ENCODE data around the gene CCDC177.
A peak's percentile ranks its signal among the peaks of the same experiment; 100 is the strongest.

Gene CCDC177

DNA sequence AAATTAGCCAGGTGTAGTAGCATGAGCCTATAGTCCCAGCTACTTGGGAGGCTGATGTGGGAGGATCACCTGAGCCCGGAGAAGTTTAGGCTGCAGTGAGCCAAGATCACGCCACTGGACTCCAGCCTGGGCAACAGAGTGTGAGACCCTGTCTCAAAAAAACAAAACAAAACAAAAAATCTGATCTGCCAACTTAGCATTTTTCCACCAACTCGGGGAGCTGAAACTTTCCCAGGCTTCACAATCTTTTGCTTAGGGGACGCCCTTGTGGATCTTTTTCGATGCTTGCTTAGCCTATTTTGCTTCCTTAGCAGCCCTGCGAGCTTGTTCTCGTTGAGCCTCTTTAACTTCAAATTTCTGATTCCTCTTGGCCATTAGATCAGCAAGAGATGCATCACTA lies 13.8 kb downstream of the CCDC177 start:
- no peak for DNase-seq

DNA sequence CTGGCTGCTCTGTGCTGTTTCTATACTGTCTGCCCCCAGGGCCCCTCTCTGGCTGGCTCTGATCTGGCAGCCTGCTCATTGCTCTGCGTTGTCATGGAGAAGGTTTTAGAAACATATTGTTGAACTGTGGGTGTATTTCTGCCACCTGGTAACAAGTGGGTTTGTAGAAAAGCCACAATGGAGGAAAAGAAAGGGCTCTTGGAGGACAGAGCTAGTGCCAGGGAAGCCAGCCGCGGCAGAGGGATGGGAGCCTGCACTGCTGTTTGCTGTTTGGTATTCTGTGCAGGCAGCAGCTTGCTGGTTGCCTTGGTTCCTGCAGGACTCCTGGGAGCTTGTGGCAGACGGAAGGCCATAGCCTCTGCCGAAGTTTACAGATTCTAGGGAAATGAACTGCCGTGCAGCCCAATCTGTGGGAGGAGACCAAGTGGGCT lies 15.1 kb downstream of the CCDC177 start:
- no peak for DNase-seq

DNA sequence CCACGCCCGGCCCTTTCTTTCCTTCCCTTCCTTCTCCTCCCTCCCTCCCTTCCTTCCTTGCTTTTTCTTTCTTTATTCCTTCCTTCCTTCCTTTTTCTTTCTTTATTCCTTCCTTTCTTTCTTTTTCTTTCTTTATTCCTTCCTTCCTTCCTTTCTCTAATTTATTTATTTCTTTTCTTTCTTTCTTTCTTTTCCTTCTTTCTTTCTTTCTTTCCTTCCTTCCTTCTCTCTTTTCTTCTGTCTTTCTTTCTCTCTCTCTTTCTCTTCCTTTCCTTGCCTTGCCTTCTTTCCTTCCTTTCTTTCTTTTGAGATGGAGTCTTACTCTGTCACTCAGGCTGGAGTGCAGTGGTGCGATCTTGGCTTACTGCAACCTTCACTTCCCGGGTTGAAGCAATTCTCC lies 15.9 kb downstream of the CCDC177 start:
- DNase-seq, result no peak

DNA sequence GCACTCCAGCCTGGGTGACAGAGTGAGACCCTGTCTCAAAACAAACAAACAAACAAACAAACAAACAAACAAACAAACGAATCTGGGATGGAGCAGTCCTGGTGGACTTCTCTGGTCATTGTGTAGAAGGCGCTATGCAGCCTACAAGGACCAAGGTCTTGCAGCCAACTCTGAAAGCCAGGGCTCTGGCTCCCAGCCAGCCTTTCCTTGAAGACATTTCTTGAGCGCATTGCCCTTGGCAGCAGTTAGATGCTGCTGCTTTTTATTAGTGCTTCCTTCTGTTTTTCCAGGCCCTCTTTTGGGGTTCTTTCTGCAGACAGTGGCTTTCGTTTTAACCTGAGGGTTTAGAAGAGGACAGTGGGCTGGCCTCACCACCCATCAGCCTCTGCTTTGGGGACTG lies 20.2 kb downstream of the CCDC177 start:
- no peak for DNase-seq

DNA sequence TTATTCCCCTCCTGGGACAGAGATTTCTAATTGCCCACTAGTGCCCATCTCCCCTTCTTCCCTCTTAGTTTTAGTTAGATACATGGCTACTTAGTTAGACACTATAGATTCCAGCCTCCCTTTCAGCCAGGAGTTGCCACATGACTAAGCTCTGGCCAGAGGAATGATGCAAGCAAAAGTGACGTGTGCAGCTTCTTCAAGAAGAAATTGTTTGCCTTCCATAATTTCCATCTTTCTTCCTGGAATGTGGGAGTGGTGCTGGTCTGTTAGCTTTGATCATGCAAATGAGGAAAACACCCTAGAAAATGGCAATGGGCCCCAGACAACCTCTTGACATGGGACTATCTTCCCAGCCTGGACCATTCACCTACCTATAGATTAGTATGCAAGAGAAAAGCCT lies 21.4 kb downstream of the CCDC177 start:
- no peak for DNase-seq

DNA sequence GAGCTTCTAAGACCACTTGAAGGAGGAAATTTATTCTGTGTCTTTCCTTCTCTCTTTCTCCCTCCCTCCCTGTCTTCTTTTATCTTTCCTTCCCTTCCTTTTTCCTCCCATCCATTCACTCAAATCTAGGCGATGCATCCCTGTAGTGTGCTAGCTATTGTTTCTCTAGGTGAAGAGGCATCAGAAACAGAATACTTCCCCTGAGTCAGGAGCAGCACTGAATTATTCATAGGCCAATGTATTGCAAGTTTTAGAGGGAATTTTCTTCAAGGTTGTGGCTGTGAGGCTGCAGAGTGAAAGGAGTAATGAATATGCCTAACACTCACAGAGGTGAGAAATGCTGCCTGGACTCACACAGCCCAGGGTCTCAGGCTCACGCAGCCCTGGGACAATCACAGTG lies 23.2 kb downstream of the CCDC177 start:
- no peak for DNase-seq

DNA sequence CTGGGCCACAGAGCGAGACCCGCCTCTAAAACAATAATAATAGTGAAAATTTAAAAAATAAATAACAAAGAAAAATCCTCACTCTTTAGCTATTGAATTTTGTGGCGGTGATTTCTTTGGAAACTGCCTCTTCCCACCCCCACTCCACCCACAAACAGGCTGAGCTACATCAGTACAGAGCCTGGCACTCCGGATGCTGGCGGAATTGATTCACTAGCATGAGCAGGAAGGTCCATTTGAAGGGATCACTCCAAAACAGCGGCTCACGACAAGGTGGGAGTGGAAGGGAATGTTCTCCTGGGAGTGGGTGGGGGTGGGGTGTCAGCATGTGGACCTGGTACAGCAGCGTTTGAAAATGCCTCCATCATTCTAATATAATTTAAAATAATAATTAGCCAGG lies 26.1 kb downstream of the CCDC177 start:
- DNase-seq, result no peak

DNA sequence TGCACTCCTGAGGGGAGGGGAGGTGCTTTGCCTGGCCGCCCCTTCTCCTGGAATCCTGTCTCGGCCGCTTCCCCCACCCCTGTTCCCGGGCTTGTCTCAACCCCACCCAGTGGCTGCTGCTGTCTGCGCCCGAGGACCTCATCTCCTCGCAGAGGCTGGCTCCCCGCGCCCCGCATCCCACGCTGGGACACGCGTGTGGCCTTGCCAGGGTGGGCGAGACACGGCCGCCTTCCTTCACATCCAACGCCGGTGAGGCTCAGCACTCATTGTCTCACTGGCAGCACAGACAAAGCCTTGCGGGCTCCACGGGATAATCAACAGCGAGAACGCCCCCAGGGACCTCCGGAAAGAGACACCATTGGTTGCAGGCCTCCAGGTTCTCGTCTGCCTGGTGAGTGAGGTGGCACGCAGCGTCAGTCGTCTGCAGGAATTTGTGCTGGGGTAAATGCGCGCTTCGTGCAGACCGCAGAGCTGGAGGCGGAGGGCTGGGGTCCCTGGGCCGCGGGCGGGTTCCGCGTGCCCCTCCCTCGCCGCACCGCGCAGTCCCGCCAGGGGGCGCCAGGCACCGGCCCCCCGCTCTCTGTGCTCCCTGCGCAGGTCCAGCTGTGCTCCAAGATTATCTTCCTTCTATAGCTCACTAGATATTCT lies 26.8 kb downstream of the CCDC177 start:
- no peak for DNase-seq

DNA sequence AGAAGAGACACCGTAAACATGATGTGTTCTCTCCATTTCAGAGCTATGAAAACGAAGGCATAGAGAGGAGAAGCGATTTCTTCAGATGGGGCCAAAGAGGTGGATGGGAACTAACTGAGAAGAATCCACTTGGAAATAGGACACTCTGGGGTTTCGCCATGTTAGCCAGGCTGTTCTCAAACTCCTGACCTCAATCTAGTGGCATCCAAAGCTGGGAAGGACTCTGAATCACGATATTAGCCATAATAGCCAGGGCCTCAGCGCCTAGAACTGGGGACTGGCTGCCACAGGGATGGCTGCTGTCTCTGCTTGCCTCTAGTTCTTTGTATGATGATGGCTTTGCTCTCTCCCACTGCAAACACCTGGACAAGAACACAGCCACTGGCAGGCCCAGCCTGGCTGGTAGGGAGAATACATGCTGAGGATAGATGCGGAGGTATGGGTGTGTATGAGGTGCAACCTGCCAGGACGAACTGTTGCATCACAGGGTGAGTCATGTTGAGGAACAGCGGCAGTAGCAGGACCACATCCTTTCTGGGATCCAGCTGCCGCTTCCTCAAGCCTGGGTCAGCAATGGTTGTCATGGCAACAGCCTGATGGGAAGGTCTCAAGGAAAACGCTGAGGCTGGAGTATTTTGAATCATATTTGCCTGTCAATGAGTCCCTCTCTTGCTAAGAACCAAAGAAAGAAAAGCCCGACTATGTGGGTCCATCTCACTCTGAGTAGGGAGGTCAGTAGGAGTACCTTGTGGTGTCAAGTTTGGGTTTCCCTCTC lies 31.1 kb downstream of the CCDC177 start:
- DNase-seq, result peak; percentile 5

DNA sequence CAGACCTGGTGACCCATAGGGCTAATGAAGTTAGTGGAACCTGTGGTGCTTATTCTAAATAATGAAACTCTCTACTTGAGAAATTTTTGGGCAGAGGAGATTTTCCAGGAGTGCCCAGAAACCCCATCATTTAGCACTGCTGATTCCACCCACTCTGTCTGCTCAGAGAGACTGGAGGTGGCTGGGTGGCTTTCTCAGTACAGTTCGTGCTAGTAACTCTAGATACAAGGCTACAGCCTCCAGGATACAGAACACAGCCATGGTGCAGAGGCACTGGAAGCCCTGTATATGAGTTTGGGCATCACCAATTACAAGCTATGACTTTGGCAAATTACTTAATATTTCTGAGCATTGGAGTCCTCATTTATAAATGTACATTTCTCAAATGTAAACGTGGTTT lies 32.4 kb downstream of the CCDC177 start:
- no peak for DNase-seq

DNA sequence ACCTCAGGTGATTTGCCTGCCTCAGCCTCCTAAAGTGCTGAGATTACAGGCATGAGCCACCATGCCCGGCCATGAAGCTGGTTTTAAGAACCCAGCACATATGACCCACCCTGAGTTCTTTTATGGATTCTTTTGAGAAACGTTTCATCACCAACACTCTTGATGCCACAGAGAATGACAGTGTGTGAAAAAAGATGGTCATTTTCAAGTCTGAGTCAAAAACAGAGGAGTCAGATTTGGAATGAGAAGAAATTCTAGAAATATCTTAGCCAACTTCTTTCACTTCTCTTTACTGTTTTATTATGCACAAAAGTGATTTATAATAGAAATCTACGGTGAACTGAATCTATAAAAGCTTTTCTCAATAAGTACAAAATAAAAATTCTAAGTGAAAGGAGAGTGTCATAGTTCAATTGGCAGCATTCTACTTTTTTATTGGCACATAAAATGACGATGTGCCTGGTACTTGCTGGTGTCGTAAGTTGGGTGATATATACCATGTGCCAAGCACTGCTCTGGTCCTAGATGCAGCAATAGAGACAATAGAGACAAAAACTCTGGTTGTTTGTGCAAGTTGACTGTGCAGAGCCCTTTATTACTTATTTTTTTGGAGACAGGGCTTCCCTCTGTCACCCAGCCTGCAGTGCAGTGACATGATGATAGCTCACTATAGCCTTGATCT lies 33.9 kb downstream of the CCDC177 start:
- DNase-seq, result no peak

DNA sequence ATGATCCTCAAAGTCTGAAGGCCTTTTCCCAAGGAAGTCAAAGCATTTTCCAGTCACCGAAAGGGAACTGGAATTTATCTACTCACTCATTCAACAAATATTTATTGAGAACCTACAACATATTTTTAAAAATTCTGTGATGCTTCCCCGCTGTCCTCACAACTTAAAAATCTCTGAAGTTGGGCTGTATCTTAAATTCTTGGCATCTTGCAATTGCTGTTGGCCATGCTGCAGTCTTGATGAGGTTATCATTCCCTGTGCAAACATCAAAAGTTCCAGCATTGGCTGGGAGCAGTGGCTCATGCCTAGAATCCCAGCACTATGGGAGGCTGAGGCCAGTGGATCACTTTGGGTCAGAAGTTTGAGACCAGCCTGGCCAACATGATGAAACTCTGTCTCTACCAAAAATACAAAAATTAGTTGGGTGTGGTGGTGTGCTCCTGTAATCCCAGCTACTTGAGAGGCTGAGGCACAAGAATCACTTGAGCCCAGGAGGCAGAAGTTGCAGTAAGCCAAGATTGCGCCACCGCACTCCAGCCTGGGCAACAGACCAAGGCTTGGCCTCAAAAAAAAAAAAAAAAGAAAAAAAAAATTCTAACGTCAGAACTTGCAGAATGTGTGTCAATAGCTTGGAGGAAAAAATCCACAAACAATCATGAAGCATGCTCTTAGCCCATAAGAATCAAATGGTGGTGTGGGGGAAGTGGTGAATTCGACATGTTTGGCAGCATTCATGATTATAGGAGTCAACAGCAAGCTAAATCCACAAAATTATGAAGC lies 34.9 kb downstream of the CCDC177 start:
- DNase-seq, result no peak

DNA sequence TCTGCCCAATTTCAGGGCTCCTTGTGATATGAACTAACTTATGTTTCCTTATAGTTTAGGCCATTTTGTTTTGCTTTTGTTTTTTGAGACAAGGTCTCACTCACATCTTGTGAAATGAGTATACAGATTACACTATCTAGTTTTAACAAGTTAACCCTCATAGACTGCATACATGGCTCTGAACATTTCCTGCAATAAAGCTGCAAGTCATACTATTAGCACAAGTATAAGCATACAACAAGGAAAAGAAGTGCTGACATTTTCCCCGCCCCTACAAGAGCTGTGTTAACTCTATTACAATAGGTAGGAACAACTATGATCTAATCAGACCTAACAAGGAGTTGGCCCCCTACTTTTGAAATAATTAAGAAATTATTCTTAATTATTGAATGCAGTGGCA lies 35.9 kb downstream of the CCDC177 start:
- DNase-seq, result no peak

DNA sequence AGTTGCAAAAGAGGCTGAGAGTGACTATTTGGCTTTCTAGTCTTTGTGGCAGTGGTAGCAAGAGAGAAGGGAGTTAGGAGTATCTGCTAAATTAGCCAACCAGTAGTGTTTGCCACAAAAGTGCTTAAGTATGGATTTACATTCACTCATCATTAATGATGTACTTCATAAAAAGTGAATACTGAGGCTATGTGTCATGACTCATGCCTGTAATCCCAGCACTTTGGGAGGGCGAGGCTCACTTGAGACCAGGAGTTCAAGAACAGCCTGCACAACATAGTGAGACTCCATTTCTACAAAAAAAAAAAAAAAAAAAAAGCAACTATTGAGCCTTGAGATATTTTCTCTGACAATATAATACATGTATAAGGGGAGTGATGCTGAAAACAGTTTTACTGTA lies 36.8 kb downstream of the CCDC177 start:
- no peak for DNase-seq

DNA sequence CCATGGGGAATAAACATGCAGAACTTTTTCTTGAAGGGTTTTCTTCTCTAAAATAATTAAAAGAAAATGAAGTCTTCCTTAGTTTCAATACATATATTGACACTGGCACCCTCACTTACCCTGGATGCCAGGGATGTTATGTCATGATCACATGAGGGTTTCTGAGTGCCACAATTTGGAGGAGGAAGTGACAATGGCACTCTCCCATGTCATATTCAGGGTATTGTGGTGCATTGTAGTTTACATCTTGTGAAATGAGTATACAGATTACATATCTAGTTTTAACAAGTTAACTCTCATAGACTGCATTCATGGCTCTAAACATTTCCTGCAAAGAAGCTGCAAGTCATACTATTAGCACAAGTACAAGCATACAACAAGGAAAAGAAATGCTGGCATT lies 37.7 kb downstream of the CCDC177 start:
- no peak for DNase-seq

DNA sequence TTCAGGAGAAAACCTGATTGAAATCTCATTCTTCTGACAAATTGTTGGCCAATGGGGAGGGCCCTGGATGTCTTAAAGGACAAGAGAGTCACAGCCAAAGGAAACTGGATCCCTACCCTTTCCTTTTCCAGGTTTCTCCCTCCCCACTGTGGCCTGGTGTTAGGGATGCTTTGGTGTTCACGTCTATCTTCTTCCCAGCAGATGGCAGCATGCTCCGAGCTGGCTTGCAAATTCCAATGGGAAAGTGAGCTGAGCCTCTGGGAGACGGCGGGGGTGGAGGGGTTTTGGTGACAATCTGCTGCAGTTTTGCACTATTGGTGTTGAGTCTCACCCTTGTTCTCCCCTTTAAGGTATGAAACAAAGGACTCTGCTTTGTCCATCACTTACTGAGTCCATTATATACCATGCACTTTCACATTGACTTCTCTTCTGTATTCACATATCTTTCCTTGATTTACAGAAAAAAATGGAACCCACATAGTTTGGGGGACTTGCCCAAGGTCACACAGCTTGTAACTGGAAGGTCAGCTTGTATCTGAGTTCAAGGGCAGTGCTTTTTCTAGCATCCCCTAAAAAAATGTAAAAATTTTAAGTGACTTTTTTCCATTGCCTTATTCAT lies 39.3 kb downstream of the CCDC177 start:
- no peak for DNase-seq

DNA sequence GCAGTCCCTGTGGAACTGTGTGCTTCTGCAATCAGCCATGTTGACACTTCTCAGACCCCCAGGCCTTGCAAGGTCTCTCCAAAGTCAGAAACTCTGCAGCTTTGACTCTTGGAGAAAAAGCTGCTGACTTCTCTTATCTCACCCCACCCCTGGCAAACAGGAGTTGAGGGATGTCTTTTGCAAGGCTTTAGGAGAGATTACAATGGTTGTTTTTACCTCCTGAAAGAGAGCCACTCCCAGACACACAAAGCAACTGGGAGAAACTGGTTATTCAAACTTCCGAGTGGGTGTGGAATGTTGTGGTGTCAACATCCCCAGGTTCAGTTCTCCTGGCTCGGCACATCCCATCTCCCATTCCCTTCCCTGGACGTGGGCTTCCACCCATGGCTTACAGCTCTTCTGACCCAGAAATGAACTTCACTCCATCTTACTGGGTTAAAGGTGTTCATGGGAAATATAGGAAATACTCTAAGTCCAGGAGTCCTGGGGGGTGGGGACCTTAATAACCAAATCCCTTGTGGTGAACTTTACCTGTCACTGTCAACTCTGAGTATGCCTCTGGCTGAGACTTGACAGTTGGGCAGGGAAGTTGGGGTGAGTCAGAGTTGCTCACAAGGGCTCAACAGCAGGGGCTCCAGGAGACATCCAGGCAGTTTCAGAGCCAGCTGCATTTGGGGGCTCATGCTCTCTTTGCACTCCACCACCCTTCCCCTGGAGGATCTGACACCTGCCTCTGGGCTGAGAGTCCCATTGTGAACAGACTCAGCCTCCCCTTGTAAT lies 41.9 kb downstream of the CCDC177 start:
- DNase-seq, result no peak

DNA sequence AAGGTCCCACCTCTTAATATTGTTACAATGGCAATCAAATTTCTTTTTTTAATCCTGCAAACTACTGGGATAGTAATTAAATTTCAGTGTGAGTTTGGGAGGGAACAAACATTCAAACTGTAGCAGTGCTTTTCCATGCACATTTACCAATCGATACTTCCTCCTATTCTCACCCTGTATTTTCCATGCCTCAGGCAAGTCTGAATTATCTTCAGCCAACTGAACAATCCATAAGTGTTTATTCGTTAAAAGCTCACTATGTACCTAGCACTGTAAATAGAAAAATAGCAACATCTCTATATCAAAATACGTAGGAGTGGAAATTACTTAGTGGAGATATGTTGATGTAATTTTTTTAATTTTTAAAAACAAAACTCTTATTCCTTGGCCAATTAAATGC lies 43.5 kb downstream of the CCDC177 start:
- DNase-seq, result no peak

DNA sequence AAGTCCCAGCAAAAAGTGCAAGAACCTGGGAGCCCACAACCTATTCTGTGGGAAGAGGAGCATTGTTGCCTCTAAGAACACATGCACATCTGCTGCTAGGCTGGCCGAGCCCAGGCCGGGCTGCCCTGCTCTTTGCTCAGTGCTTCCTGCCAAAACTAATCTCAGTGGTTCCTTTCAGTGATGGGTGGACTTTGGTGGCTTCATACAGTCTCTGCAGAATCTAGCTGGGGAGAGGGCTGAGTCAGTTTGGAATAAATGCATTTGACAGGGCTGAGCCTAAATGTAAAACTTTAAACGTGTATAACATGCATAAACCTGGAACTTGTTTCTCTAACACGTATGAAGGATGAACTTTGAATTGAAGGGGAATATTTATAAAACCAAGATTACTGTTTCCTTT lies 44.6 kb downstream of the CCDC177 start:
- DNase-seq, result no peak

DNA sequence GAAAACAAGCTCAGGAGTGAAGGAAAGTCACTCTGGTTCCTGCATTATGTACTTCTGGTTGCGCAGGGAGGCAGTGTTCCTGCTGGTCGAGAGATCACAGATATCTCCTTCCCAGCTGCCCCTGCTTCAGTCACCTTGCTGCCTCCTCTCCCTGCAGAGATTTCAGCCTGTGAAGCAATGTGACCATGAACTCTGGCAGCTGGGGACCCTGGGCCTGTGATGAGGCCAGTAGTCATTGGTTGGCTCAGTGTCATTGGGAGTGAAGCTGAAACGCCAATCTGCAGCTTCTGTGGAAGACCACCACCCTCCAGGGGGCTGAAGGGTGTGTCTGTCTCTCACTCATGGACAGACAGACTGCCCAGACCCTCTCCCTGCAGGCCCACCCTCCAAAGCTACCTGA lies 45.1 kb downstream of the CCDC177 start:
- no peak for DNase-seq

DNA sequence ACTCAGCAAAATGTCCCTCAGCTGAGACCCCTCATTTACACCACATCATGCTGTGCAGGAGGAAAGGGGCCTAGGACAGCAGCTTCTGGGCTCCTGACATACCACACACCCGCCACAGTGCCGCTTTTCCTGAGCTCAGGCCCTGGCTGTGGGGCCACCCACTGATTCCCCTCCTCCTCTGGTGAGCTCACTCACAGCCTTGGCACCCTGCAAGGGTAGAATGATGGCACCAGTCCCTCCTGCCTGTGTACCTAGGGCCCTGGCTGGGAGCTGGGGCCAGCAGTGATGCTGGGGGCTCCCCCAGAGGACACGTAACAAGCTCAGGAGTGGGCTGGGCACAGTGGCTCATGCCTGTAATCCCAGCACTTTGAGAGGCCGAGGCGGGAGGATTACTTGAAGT lies 45.7 kb downstream of the CCDC177 start:
- no peak for DNase-seq

DNA sequence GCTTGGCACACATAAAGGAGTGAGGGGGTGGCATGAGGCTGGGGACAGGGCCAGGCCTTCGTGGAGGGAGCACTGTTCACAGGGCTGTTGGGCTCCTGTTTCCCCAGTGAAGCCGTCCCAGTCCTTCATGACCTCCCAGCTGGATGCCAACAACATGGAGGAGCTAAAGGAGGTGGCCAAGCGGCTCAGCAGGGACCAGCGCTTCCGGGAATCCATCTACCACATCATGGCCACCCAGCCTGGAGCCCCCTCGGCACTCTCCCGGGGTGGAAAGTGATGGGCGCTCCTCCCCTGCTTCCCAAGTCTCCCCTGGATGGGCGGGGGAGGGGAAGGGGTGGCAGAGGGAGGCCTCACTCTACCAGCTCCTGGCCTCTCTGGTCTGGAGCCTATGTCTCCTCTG lies 46.5 kb downstream of the CCDC177 start:
- DNase-seq, result no peak
